Liver (tissue), 9 donors: Measurements from ENCODE around the gene NEK10. TPM values are rescaled to one million over a fixed set of nuclear protein-coding genes. Genes with fewer than 3 reads are reported as not detected.

Experiments
- DNase-seq: peaks from one replicate; pipeline ENCODE4 v3.0.0-alpha.2; 2017; ENCODE audit warnings: low spot score
- H3K27ac ChIP-seq, 2 donors: one replicate each; pipeline ENCODE4 v1.7.0; 2013; ENCODE audit warnings: inconsistent platforms in 2 of 2, low read length in 2 of 2, control low read depth in 1 of 2, low read depth in 1 of 2, mild to moderate bottlenecking in 1 of 2
- H3K27me3 ChIP-seq, 4 donors: one replicate each; pipeline versions ENCODE4 v1.6.1 to v1.7.0; 2013; ENCODE audit warnings: low read length in 3 of 4, inconsistent platforms in 1 of 4, mild to moderate bottlenecking in 1 of 4, moderate library complexity in 1 of 4; ENCODE audit not compliant: control insufficient read depth in 4 of 4, insufficient read depth in 4 of 4
- H3K36me3 ChIP-seq, 4 donors: one replicate each; pipeline versions ENCODE4 v1.6.1 to v1.7.0; 2013; ENCODE audit warnings: low read length in 3 of 4, mild to moderate bottlenecking in 3 of 4, low read depth in 1 of 4, moderate library complexity in 1 of 4; ENCODE audit not compliant: control insufficient read depth in 4 of 4, insufficient read depth in 3 of 4
- H3K4me1 ChIP-seq, 4 donors: one replicate each; pipeline versions ENCODE4 v1.6.1 to v1.7.0; 2013; ENCODE audit warnings: low read length in 3 of 4, mild to moderate bottlenecking in 3 of 4, moderate library complexity in 1 of 4; ENCODE audit not compliant: control insufficient read depth in 4 of 4, insufficient read depth in 4 of 4
- H3K4me3 ChIP-seq, 3 donors: one replicate each; pipeline versions ENCODE4 v1.6.1 to v1.7.0; 2013; ENCODE audit warnings: low read length in 3 of 3, control low read depth in 1 of 3, low read depth in 1 of 3, mild to moderate bottlenecking in 1 of 3
- H3K9ac ChIP-seq, 2 donors: one replicate each; pipeline ENCODE4 v1.7.0; 2013; ENCODE audit warnings: low read length in 2 of 2, mild to moderate bottlenecking in 2 of 2, moderate library complexity in 2 of 2, control low read depth in 1 of 2, low read depth in 1 of 2
- H3K9me3 ChIP-seq, 4 donors: one replicate each; pipeline versions ENCODE4 v1.6.1 to v1.7.0; 2013; ENCODE audit warnings: low read length in 3 of 4; ENCODE audit not compliant: control insufficient read depth in 4 of 4
- EGR1 ChIP-seq, 2 donors: IDR thresholded peaks; 2 replicates each; pipeline ENCODE4 v1.6.1; 2016 to 2018; ENCODE audit warnings: antibody characterized with exemption in 2 of 2, low read depth in 2 of 2
- FOXA2 ChIP-seq: IDR thresholded peaks from 2 replicates; pipeline ENCODE4 v1.6.1; 2016; ENCODE audit warnings: antibody characterized with exemption
- GABPA ChIP-seq, 2 donors: IDR thresholded peaks in 1 of 2; conservative IDR thresholded peaks in 1 of 2; 2 replicates each; pipeline ENCODE4 v1.6.1; 2016; ENCODE audit warnings: antibody characterized with exemption in 2 of 2, mild to moderate bottlenecking in 1 of 2, moderate library complexity in 1 of 2
- HNF4G ChIP-seq: IDR thresholded peaks from 2 replicates; pipeline ENCODE4 v1.6.1; 2016; ENCODE audit warnings: antibody characterized with exemption
- JUND ChIP-seq, 2 donors: IDR thresholded peaks; 2 replicates each; pipeline ENCODE4 v1.6.1; 2016; ENCODE audit warnings: antibody characterized with exemption in 2 of 2
- RAD21 ChIP-seq, 2 donors: IDR thresholded peaks; 2 replicates each; pipeline ENCODE4 v1.6.1; 2016; ENCODE audit warnings: antibody characterized with exemption in 2 of 2, mild to moderate bottlenecking in 2 of 2
- SP1 ChIP-seq: IDR thresholded peaks from 2 replicates; pipeline ENCODE4 v1.6.1; 2018; ENCODE audit warnings: antibody characterized with exemption, mild to moderate bottlenecking
- TAF1 ChIP-seq: conservative IDR thresholded peaks from 2 replicates; pipeline ENCODE4 v1.6.1; 2016; ENCODE audit warnings: antibody characterized with exemption, mild to moderate bottlenecking
- YY1 ChIP-seq: IDR thresholded peaks from 2 replicates; pipeline ENCODE4 v1.6.1; 2016; ENCODE audit warnings: antibody characterized with exemption, mild to moderate bottlenecking
- WGBS: extraction: QIAGEN DNeasy Blood & Tissue Kit; methylation state at CpG from one replicate; pipeline ENCODE4 v1.1.7; 2013; 5-methylcytosine and 5-hydroxymethylcytosine counted together
- polyA plus RNA-seq, 2 donors: library from polyadenylated mRNA; stranded (reverse) in 1 of 2; unstranded in 1 of 2; fragments of 200-250 nt in 1 of 2; fragments of >200 nt in 1 of 2; fragmentation: Nextera tagmentation in 1 of 2; extraction: Ambion mirVana in 1 of 2; gene quantifications; one replicate each; pipeline versions ENCODE4 v1.2.1 to v1.2.3, GENCODE V29; 2013 to 2015
- total RNA-seq, 2 donors: library from RNA; depleted of rRNA; stranded (reverse); fragments of >200 nt; gene quantifications; one replicate each; pipeline ENCODE4 v1.2.3, GENCODE V29; 2014
- TF ChIP-seq, protein P1 (sequence below): IDR thresholded peaks from 2 replicates; pipeline ENCODE4 v1.6.1; 2016; ENCODE audit warnings: antibody characterized with exemption
- TF ChIP-seq, protein P2 (sequence below): IDR thresholded peaks from 2 replicates; pipeline ENCODE4 v1.6.1; 2016; ENCODE audit warnings: antibody characterized with exemption
- TF ChIP-seq, protein P3 (sequence below): IDR thresholded peaks from 2 replicates; pipeline ENCODE4 v1.6.1; 2016; ENCODE audit warnings: antibody characterized with exemption
- donor health status: healthy.
- donor health status: healthy.
- donor health status: healthy.
- donor health status: healthy.
- donor health status: healthy.

The NEK10 gene
- total and polyA plus RNA-seq, 4 donors, result 0.23 to 2.1 (median 0.70) TPM; not detected in 1

DNA sequence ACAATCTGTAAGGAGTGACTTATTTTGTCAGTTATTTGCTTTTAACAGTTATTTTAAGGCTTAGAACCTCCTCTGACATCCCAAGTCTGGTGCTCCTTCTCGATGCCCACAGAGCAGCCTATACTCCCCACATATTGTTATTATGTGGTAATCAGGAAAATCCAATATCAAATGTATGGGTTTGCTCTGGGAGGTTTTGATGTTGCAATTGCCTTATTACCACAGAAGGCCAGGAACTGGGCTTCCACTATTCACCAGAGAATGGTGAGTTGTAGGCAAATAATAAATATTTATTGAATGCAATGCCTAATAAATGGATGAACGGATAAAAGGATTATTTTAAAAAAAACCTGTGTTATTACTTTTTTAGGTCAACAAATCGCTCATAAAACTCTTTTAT lies 12.2 kb downstream of the NEK10 start:
- TF ChIP-seq RAD21 (IDR thresholded peaks at IDR 0.05), result no peak
- TF ChIP-seq, protein P1, sequence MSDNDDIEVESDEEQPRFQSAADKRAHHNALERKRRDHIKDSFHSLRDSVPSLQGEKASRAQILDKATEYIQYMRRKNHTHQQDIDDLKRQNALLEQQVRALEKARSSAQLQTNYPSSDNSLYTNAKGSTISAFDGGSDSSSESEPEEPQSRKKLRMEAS, result no peak
- TF ChIP-seq EGR1 (IDR thresholded peaks at IDR 0.05; ENCODE audit: low read depth in 2 of 2), result no peak
- no peak for TF ChIP-seq GABPA (IDR thresholded peaks at IDR 0.05 in 1 of 2, conservative IDR thresholded peaks at IDR 0.05 in 1 of 2)
- no peak for TF ChIP-seq YY1
- TF ChIP-seq TAF1, result no peak
- no peak for TF ChIP-seq FOXA2
- TF ChIP-seq, protein P2, sequence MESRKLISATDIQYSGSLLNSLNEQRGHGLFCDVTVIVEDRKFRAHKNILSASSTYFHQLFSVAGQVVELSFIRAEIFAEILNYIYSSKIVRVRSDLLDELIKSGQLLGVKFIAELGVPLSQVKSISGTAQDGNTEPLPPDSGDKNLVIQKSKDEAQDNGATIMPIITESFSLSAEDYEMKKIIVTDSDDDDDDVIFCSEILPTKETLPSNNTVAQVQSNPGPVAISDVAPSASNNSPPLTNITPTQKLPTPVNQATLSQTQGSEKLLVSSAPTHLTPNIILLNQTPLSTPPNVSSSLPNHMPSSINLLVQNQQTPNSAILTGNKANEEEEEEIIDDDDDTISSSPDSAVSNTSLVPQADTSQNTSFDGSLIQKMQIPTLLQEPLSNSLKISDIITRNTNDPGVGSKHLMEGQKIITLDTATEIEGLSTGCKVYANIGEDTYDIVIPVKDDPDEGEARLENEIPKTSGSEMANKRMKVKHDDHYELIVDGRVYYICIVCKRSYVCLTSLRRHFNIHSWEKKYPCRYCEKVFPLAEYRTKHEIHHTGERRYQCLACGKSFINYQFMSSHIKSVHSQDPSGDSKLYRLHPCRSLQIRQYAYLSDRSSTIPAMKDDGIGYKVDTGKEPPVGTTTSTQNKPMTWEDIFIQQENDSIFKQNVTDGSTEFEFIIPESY, result no peak
- no peak for TF ChIP-seq HNF4G
- TF ChIP-seq, protein P3, sequence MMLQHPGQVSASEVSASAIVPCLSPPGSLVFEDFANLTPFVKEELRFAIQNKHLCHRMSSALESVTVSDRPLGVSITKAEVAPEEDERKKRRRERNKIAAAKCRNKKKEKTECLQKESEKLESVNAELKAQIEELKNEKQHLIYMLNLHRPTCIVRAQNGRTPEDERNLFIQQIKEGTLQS, result no peak
- TF ChIP-seq JUND (IDR thresholded peaks at IDR 0.05), result no peak
- TF ChIP-seq SP1, result no peak
- WGBS, result 64% methylated on average over 3 of the region's 3 CpGs
- Histone ChIP-seq H3K27ac (no peak overlapping the region), H3K4me3 (no peak overlapping the region), H3K27me3 (no peaks in the 10 kb centered on the region), H3K36me3 (no peaks in the 10 kb centered on the region), H3K4me1 (peaks cover 5 to 29% (median 23%) of the 10 kb centered on the region in 4 donors), H3K9me3 (no peaks in the 10 kb centered on the region), H3K9ac (no peak overlapping the region)
- no peak for DNase-seq

DNA sequence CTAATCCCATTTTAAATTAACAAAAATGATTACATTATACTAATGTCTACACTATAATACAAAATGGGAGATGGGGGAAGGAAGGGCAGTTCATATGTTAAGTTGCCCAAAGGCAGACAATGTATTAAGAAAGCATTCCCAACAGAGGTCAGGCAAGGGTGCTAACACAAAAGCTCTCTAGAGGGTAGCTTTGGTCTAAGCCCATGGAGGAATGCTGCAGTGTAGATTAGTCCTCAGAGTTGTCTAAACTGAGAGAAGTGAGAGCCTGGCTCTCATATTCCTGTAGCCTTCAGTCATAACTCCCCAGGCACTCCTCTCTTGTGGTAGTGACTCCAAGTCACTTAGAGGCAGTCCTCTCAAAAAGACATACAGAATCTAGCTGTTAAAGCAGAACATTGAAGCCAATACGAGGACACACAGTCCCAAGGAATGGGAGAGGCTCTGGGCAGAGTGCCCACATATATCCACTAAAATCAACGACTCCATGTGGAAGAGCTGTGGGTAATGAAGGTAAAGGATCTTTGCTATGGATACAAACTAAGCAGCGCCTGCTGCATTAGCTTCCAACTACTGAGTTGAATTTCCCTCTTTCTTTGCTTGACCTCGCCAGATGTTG lies 14.5 kb downstream of the NEK10 start:
- TF ChIP-seq SP1, result no peak
- no peak for DNase-seq

DNA sequence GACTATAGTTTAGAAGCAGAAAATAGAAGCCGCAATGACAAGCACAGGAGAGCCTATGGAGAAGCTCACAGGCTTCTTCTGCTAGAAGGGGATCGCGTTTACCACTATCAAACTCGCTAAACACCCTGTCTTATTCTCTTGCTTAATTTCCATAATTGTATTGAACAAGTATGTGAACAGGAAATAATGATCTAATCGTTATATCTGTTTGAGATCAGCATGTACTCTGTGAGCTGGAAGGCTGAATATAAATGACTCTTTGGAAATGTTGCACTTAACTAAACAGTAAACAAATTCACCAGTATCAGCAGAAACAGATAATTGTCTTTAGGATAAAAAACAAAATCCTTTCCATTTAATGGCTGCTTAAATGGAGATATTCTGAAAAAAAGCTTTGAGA lies 15.0 kb downstream of the NEK10 start:
- TF ChIP-seq GABPA (IDR thresholded peaks at IDR 0.05 in 1 of 2, conservative IDR thresholded peaks at IDR 0.05 in 1 of 2), result no peak
- 79% methylated on average over 5 of the region's 5 CpGs for WGBS
- H3K36me3 ChIP-seq, result no peaks in the 10 kb centered on the region
- no peak overlapping the region for H3K27ac ChIP-seq
- H3K4me1 ChIP-seq, result peaks cover 2 to 10% (median 6%) of the 10 kb centered on the region in 4 donors
- no peak overlapping the region for H3K9ac ChIP-seq
- no peak for DNase-seq
- H3K9me3 ChIP-seq, result no peaks in the 10 kb centered on the region
- H3K27me3 ChIP-seq, result no peaks in the 10 kb centered on the region
- H3K4me3 ChIP-seq, result no peak overlapping the region

More for the DNA sequence above, 14.5 kb downstream of the NEK10 start:
- no peaks in the 10 kb centered on the region for H3K36me3 ChIP-seq
- H3K9me3 ChIP-seq, result no peaks in the 10 kb centered on the region
- no peaks in the 10 kb centered on the region for H3K27me3 ChIP-seq
- no peak overlapping the region for H3K27ac ChIP-seq
- no peak overlapping the region for H3K9ac ChIP-seq
- no peak overlapping the region for H3K4me3 ChIP-seq
- H3K4me1 ChIP-seq, result peaks cover 2 to 15% (median 10%) of the 10 kb centered on the region in 4 donors
- WGBS, result 86% methylated on average over 4 of the region's 4 CpGs
